Kidney (tissue), 14 donors: ENCODE data around the gene KSR1. TPM values are rescaled to one million over a fixed set of nuclear protein-coding genes. Genes with fewer than 3 reads are reported as not detected.

ENCODE experiments used
- DNase-seq, 5 donors: peaks; one replicate each; pipeline ENCODE4 v3.0.0-alpha.2; 2013 to 2020
- FAIRE-seq: peaks from 2 replicates; lab custom pipeline; 2012; peaks lifted over from hg19 to GRCh38; lab: Jason Lieb, UNC
- H3K27ac ChIP-seq, 2 donors: one replicate each; pipeline ENCODE4 v1.7.0; 2013; ENCODE audit warnings: low read depth in 2 of 2, low read length in 2 of 2, inconsistent platforms in 1 of 2
- H3K27me3 ChIP-seq: one replicate; pipeline ENCODE4 v1.7.1; 2013; ENCODE audit warnings: low read length, inconsistent platforms; ENCODE audit not compliant: control insufficient read depth, insufficient read depth
- H3K36me3 ChIP-seq, 3 donors: one replicate each; pipeline versions ENCODE4 v1.7.0 to v1.7.1; 2013; ENCODE audit warnings: low read length in 3 of 3, control low read depth in 1 of 3, inconsistent platforms in 1 of 3; ENCODE audit not compliant: insufficient read depth in 3 of 3, control insufficient read depth in 2 of 3
- H3K4me1 ChIP-seq, 3 donors: one replicate each; pipeline versions ENCODE4 v1.7.0 to v1.7.1; 2013; ENCODE audit warnings: low read length in 3 of 3, inconsistent platforms in 1 of 3, low read depth in 1 of 3; ENCODE audit not compliant: control insufficient read depth in 2 of 3, insufficient read depth in 2 of 3
- H3K4me3 ChIP-seq, 3 donors: one replicate each; pipeline versions ENCODE4 v1.7.0 to v1.8.1; 2013; ENCODE audit warnings: low read length in 3 of 3, control low read depth in 1 of 3, inconsistent platforms in 1 of 3
- H3K9ac ChIP-seq, 3 donors: one replicate each; pipeline versions ENCODE4 v1.7.0 to v1.7.1; 2013; ENCODE audit warnings: low read length in 3 of 3, control low read depth in 1 of 3, inconsistent platforms in 1 of 3
- H3K9me3 ChIP-seq, 3 donors: one replicate each; pipeline versions ENCODE4 v1.7.0 to v1.7.1; 2013; ENCODE audit warnings: low read length in 3 of 3, control low read depth in 1 of 3, inconsistent platforms in 1 of 3; ENCODE audit not compliant: control insufficient read depth in 2 of 3, insufficient read depth in 1 of 3
- CTCF ChIP-seq: IDR thresholded peaks from 3 replicates; pipeline ENCODE4 v1.5.1; 2012; ENCODE audit warnings: mild to moderate bottlenecking, moderate library complexity, borderline replicate concordance; ENCODE audit not compliant: insufficient read depth; ENCODE audit errors: extremely low read depth
- intact Hi-C: fragments of 100-400 bp; cut with DNase I; formaldehyde crosslinking; loops from one replicate; pipeline ENCODE4 v1.11.1; 2022
- polyA plus RNA-seq: library from polyadenylated mRNA; stranded (reverse); fragments of 350-450 nt; fragmentation: Illumina TruSeq; extraction: RNeasy Lipid Tissue Mini Kit (QIAGEN cat#74804); gene quantifications from one replicate; pipeline ENCODE4 v1.2.3, GENCODE V29; 2014; ENCODE audit warnings: low read depth, low replicate concordance; ENCODE audit not compliant: insufficient read depth
- total RNA-seq: library from RNA; stranded (reverse); fragmentation: NEBNext Ultra II Directional; extraction: Animal tissue kit (Norgen Biotek cat#: 25700); gene quantifications from one replicate; pipeline ENCODE4 v1.2.1, GENCODE V29; 2021
- donor health status: control.
- donor health status: control.
- donor health status: control.
- donor health status: control.
- donor health status: control.
- donor health status: DM: yes; HTN: yes; CAD: no.
- donor health status: Normal renal cell carcinoma (clear cell type).

The KSR1 gene
- total and polyA plus RNA-seq, 2 donors from 2014 or later, result 11.7 to 97.3 TPM

GRCh38 chr17:27477050-27477888, 21.0 kb downstream of the KSR1 start:
- Histone ChIP-seq H3K36me3 (no peaks in the 10 kb centered on the region), H3K27ac (no peak overlapping the region), H3K4me3 (no peak overlapping the region), H3K27me3 (no peaks in the 10 kb centered on the region), H3K9ac (no peak overlapping the region), H3K9me3 (no peaks in the 10 kb centered on the region), H3K4me1 (peaks cover 0 to 26% (median 8%) of the 10 kb centered on the region in 3 donors)
- TF ChIP-seq CTCF, result no peak
- FAIRE-seq (no peak), DNase-seq (no peak)
- intact Hi-C loops, result no loop called here

GRCh38 chr17:27477971-27478684, 21.9 kb downstream of the KSR1 start:
- Histone ChIP-seq H3K36me3 (no peaks in the 10 kb centered on the region), H3K4me3 (no peak overlapping the region), H3K9ac (no peak overlapping the region), H3K4me1 (peaks cover 0 to 26% (median 8%) of the 10 kb centered on the region in 3 donors), H3K27me3 (no peaks in the 10 kb centered on the region), H3K27ac (no peak overlapping the region), H3K9me3 (no peaks in the 10 kb centered on the region)
- intact Hi-C loops, result no loop called here
- no peak for TF ChIP-seq CTCF
- FAIRE-seq, result no peak
- DNase-seq, result peak in 1 of 5 donors; percentile 2

GRCh38 chr17:27478901-27479538, 22.8 kb downstream of the KSR1 start:
- FAIRE-seq (no peak), DNase-seq (no peak)
- H3K9ac ChIP-seq, result no peak overlapping the region
- no peak overlapping the region for H3K27ac ChIP-seq
- H3K4me1 ChIP-seq, result peaks cover 0 to 21% (median 8%) of the 10 kb centered on the region in 3 donors
- H3K27me3 ChIP-seq, result no peaks in the 10 kb centered on the region
- no peaks in the 10 kb centered on the region for H3K9me3 ChIP-seq
- intact Hi-C loops, result no loop called here
- H3K4me3 ChIP-seq, result no peak overlapping the region
- no peak for TF ChIP-seq CTCF
- H3K36me3 ChIP-seq, result no peaks in the 10 kb centered on the region
